AML-193 (cell line): Measurements from ENCODE around the gene RAVER2.
A peak's percentile ranks its signal among the peaks of the same experiment; 100 is the strongest.
"Not testable (repeated sequence)": the region's sequence is repeated elsewhere in the genome, so short reads cannot be mapped to it uniquely, and the experiment has no call there.

Experiments
- DNase-seq, 2 experiments: peaks; one replicate each; lab custom pipeline; 2025; lab: John Stamatoyannopoulos, UW

The RAVER2 gene, protein sequence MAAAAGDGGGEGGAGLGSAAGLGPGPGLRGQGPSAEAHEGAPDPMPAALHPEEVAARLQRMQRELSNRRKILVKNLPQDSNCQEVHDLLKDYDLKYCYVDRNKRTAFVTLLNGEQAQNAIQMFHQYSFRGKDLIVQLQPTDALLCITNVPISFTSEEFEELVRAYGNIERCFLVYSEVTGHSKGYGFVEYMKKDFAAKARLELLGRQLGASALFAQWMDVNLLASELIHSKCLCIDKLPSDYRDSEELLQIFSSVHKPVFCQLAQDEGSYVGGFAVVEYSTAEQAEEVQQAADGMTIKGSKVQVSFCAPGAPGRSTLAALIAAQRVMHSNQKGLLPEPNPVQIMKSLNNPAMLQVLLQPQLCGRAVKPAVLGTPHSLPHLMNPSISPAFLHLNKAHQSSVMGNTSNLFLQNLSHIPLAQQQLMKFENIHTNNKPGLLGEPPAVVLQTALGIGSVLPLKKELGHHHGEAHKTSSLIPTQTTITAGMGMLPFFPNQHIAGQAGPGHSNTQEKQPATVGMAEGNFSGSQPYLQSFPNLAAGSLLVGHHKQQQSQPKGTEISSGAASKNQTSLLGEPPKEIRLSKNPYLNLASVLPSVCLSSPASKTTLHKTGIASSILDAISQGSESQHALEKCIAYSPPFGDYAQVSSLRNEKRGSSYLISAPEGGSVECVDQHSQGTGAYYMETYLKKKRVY

DNA sequence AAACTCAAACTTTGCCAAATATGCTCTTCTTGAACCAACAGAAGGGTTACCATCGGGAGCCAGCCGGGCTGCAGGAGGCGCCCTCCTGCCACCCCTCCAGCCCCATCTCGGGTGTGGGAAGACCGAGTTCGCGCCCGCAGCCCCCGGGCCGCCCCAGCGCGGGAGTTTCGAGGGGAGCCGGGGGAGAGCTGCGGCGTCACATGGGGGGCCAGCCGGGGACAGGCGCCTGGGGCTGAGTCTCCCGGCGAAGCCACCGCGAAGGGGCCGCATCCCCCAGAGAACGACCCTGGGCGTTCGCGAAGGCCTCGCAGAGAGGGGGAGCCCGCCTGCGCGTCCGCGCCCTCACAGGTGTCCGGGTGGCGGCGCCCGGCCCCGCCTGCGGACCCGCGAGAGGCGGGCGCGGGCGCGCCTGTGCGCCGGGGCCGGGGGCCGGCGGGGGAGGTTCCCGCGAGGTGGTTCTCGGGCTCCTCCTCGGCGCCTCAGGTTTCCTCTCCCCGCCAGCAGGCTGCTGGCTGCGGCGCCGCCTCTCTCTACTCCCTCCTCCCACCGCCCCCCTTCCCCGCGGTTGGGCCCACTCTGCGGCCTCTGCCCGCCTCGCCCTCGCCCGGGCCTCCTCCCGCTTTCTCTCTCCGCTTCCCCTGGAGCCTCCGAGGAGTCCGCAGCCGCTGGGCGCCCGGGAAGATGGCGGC, at the start of gene RAVER2:
Gene RAVER2 (plus strand): TSS at position 584 of the 689 bp plus-strand sequence. CDS start 98 bp downstream, at position 682.
- DNase-seq, result peak; percentile 48 to 49

DNA sequence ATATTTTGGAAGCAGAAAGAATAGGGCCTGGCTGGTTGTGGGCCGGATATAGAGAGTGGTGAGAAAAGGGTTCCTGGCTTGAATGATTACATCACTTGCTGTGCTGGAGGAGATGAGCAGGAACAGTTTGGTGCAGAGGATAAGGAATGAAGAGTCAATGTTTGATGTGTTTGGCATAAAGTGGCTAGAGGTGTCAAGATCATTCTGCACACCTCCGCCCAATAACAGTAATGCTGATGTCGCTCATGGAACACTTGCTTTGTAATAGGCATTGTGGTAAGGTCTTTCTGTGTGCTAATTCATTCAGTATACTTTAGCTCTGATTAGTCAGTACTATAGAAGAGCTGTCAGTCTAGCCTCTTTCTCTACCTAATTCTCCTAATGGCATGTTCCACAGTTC, 48.0 kb upstream of the RAVER2 start:
- DNase-seq, result no peak

DNA sequence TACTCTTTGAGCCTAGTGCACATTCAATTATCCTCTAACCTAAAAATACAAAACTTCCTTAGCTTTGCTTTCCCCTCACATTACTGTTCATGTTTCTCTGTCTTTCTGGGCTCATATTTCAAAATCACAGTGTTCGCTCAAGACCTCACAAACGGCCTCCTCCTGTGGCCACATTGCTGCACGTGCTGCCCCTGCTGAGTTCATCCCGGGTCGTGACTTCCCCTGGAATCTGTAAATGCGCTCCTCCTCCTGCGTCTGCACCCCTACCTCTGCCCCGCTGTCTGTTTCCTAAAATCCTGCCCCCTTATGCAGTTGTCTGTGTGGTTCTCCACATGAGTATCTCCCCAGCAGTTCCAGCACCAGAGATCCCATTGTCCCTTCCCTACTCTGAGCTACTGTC, 45.5 kb upstream of the RAVER2 start:
- no peak for DNase-seq

- DNase-seq, result no peak
Observed at GRCh38 chr1:64701071-64701470, 43.8 kb upstream of the RAVER2 start.

GRCh38 chr1:64701886-64702285, 43.0 kb upstream of the RAVER2 start:
- DNase-seq, result no peak

GRCh38 chr1:64702670-64703069, 42.2 kb upstream of the RAVER2 start:
- not testable (repeated sequence) for DNase-seq

DNA sequence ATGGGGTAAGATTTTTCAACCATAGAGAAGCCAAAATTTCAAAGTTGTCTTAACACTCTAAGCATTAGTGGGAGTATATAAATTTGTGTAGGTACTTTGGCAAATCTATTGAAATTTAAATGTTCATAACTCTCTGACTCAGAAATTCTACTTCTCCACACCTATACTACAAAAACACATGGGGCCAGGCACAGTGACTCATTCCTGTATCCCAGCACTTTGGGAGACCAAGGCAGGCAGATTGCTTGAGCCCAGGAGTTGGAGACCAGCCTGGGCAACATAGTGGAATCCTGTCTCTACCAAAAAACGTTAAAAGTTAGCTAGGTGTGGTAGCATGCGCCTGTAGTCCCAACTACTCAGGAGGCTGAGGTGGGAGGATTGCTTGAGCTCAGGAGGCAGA, 41.3 kb upstream of the RAVER2 start:
- DNase-seq, result no peak

DNA sequence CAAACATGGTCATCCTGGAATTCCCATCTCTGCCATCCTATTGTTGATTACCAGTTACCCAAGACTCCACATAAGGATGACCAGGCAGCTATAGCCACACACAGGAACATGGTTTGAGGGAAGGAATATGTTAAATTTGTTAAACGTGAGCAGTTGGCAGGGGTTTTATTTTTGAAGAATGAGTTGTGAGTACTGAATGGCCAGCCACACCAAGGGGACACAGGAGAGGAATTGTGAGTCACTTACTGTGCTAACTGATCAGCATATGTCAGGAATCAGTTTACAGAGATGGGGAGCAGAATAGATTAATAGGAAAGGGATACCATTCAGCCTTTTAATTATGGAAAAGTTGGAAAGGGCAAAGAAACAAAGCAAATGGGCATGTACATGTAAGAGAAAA, 39.3 kb upstream of the RAVER2 start:
- no peak for DNase-seq

- DNase-seq, result no peak
Observed at GRCh38 chr1:64711266-64711665, 33.6 kb upstream of the RAVER2 start.

- DNase-seq, result no peak
Observed at GRCh38 chr1:64712049-64712448, 32.8 kb upstream of the RAVER2 start.

GRCh38 chr1:64715186-64715585, 29.7 kb upstream of the RAVER2 start:
- DNase-seq, result no peak

- peak in 1 of 2 experiments; percentile 1 for DNase-seq
Observed at GRCh38 chr1:64721135-64721534, 23.7 kb upstream of the RAVER2 start.

GRCh38 chr1:64721576-64722145, 23.2 kb upstream of the RAVER2 start:
- DNase-seq, result no peak

DNA sequence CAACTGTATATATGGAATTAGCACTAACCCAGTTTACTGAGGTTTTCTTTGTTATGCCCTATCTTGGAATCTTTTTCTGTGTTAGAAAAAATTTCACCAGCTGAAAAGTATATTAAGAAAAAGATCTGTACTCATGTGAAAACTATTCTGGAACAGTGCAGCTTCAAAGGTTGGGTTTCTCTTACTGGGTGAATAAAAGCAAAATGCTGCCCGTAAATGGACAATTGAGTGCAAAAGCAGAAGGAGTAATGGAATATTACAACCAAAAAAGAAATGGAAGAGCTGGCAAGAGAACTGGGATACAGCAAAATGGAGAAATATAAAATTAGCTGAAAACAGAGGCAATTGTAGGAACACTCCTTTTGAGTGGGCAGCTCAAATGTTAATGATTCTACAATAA, 17.0 kb upstream of the RAVER2 start:
- no peak for DNase-seq

GRCh38 chr1:64733581-64734286, 11.1 kb upstream of the RAVER2 start:
- DNase-seq, result no peak

- DNase-seq, result no peak
Observed at GRCh38 chr1:64734287-64734652, 10.6 kb upstream of the RAVER2 start.

GRCh38 chr1:64740687-64741086, 4.2 kb upstream of the RAVER2 start:
- DNase-seq, result not testable (repeated sequence)

DNA sequence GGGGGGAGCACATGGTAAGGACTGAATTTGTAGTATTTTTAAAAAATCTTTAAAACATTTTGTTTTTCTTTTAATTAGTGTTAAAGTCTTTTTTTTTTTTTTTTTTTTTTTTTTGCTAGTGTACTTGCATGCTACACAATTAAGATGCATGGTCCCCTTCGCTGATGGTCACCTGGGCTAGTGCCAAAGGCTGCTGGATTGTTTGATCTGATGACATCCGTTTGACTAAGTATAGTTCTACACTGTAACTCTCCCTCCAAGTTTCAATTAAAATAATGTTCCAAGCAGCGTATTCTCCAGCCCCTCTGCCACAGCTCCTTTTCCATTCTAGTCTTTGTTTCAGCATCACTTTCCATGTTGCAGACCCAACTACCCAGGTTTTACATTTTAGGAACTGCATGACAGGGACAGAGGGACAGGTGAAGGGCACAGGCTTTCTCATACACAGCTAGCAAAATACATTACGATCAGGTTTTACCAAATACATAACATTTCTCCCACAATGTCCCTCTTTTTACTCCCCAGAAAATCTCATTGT, 852 bp upstream of the RAVER2 start:
- DNase-seq, result peak in 1 of 2 experiments; percentile 48

DNA sequence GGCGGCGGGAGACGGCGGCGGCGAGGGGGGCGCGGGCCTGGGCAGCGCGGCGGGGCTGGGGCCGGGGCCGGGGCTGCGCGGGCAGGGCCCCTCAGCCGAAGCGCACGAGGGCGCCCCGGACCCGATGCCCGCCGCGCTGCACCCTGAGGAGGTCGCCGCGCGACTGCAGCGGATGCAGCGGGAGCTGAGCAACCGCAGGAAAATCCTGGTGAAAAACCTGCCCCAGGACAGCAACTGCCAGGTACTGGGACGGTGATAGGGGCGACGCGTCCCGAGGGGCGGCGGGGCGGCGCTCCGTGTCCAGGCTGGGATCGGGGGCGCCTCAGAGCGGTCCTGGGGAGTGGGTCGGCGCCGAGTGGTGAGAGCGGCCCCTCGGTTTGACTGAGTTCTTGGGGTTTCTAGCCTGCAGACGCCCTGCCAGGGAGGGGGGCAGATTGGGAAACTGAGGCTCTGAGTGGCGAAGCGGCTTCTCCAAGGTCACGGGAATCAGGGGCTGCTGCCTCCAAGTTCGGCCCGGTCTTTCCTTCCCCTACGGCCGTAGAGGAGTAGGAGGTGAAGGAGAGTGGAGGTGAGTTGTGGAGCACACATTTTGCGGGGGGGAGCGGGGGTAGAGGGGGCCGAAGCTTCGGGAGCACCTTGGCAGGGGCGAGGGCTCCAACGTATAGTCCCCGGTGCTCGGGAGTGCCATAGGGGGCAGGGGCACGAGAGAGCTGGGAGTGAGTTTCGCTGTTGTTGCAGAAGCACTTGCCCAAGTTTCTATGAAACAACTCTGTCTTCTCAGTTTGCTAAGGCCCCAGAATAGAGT, 508 bp downstream of the RAVER2 start:
- peak; percentile 26 to 33 for DNase-seq
